HG03060 (cell line): ENCODE data around the gene FAM171A1.

ENCODE experiments used
- ATAC-seq: cut with Tn5 transposase; IDR thresholded peaks from one replicate; pipeline ENCODE4 v1.9.1; 2021; ENCODE audit warnings: low read depth, moderate number of reproducible peaks; ENCODE audit not compliant: unreplicated experiment

FAM171A1 gene

GRCh38 chr10:15374566-15374965 lies 3.5 kb upstream of the FAM171A1 start:
- no peak for ATAC-seq

GRCh38 chr10:15374156-15374555 lies 3.1 kb upstream of the FAM171A1 start:
- no peak for ATAC-seq

GRCh38 chr10:15373199-15373598 lies 2.1 kb upstream of the FAM171A1 start:
- ATAC-seq, result no peak

- ATAC-seq, result no peak
These were observed 755 bp downstream of the FAM171A1 start for GRCh38 chr10:15370212-15370855.

- ATAC-seq, result no peak
These were observed 1.6 kb downstream of the FAM171A1 start for GRCh38 chr10:15369256-15370211.

- ATAC-seq, result no peak
These were observed 2.8 kb downstream of the FAM171A1 start for GRCh38 chr10:15368101-15368855.

GRCh38 chr10:15367296-15368085 lies 3.6 kb downstream of the FAM171A1 start:
- ATAC-seq, result no peak

- ATAC-seq, result no peak
These were observed 5.4 kb downstream of the FAM171A1 start for GRCh38 chr10:15365692-15366091.

- ATAC-seq, result no peak
These were observed 7.1 kb downstream of the FAM171A1 start for GRCh38 chr10:15364001-15364400.

GRCh38 chr10:15363031-15363430 lies 8.1 kb downstream of the FAM171A1 start:
- ATAC-seq, result no peak

GRCh38 chr10:15361131-15361530 lies 10.0 kb downstream of the FAM171A1 start:
- no peak for ATAC-seq

GRCh38 chr10:15360566-15360965 lies 10.5 kb downstream of the FAM171A1 start:
- no peak for ATAC-seq

- ATAC-seq, result no peak
These were observed 17.5 kb downstream of the FAM171A1 start for GRCh38 chr10:15353471-15354017.

GRCh38 chr10:15352836-15353235 lies 18.3 kb downstream of the FAM171A1 start:
- ATAC-seq, result no peak

GRCh38 chr10:15352201-15352600 lies 18.9 kb downstream of the FAM171A1 start:
- ATAC-seq, result no peak

- ATAC-seq, result no peak
These were observed 19.8 kb downstream of the FAM171A1 start for GRCh38 chr10:15351099-15351820.

- no peak for ATAC-seq
These were observed 22.0 kb downstream of the FAM171A1 start for GRCh38 chr10:15349112-15349511.

- ATAC-seq, result no peak
These were observed 22.5 kb downstream of the FAM171A1 start for GRCh38 chr10:15348579-15348978.

- ATAC-seq, result no peak
These were observed 23.9 kb downstream of the FAM171A1 start for GRCh38 chr10:15347150-15347549.
